ENCODE measurements around the gene C18orf63.

GRCh38 chr18:74368901-74369705 lies 53.5 kb downstream of the C18orf63 start:
- TF ChIP-seq, protein P1, sequence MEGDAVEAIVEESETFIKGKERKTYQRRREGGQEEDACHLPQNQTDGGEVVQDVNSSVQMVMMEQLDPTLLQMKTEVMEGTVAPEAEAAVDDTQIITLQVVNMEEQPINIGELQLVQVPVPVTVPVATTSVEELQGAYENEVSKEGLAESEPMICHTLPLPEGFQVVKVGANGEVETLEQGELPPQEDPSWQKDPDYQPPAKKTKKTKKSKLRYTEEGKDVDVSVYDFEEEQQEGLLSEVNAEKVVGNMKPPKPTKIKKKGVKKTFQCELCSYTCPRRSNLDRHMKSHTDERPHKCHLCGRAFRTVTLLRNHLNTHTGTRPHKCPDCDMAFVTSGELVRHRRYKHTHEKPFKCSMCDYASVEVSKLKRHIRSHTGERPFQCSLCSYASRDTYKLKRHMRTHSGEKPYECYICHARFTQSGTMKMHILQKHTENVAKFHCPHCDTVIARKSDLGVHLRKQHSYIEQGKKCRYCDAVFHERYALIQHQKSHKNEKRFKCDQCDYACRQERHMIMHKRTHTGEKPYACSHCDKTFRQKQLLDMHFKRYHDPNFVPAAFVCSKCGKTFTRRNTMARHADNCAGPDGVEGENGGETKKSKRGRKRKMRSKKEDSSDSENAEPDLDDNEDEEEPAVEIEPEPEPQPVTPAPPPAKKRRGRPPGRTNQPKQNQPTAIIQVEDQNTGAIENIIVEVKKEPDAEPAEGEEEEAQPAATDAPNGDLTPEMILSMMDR (IDR thresholded peaks at IDR 0.05), result no peak
- TF ChIP-seq EP300 (IDR thresholded peaks at IDR 0.05) (no peak), POLR2AphosphoS5 (IDR thresholded peaks at IDR 0.05) (no peak), POLR2A (IDR thresholded peaks at IDR 0.05; ENCODE audit: low read depth) (no peak)
